GM19438 (cell line): ENCODE results near the gene TBXA2R.
"Not testable (repeated sequence)": the region's sequence is repeated elsewhere in the genome, so short reads cannot be mapped to it uniquely, and the experiment has no call there.

Experiments used
- ATAC-seq: cut with Tn5 transposase; IDR thresholded peaks from one replicate; pipeline ENCODE4 v1.9.1; 2021; ENCODE audit warnings: low read depth; ENCODE audit not compliant: unreplicated experiment

TBXA2R gene

GRCh38 chr19:3585301-3586126, 21.2 kb downstream of the TBXA2R start, which contains the start of gene GIPC3:
Gene GIPC3, plus strand, starts transcription at chr19:3585478. Its CDS starts 120 bp downstream, at chr19:3585598.
- no peak for ATAC-seq

- ATAC-seq = not testable (repeated sequence)
Measured at GRCh38 chr19:3584036-3584802, 22.5 kb downstream of the TBXA2R start.

GRCh38 chr19:3581792-3582191, 24.9 kb downstream of the TBXA2R start:
- ATAC-seq = not testable (repeated sequence)

GRCh38 chr19:3580156-3580934, 26.3 kb downstream of the TBXA2R start:
- ATAC-seq = no peak

GRCh38 chr19:3578390-3578789, 28.3 kb downstream of the TBXA2R start:
- no peak for ATAC-seq

- ATAC-seq = no peak
Measured at GRCh38 chr19:3577723-3578344, 28.8 kb downstream of the TBXA2R start.

- no peak for ATAC-seq
Measured at GRCh38 chr19:3576696-3577443, 29.8 kb downstream of the TBXA2R start.

GRCh38 chr19:3575949-3576673, 30.6 kb downstream of the TBXA2R start:
- no peak for ATAC-seq

GRCh38 chr19:3575260-3575741, 31.4 kb downstream of the TBXA2R start:
- ATAC-seq = no peak

- ATAC-seq = no peak
Measured at GRCh38 chr19:3573858-3574637, 32.6 kb downstream of the TBXA2R start.

- peak; percentile 3 for ATAC-seq
Measured at GRCh38 chr19:3573162-3573857, 33.4 kb downstream of the TBXA2R start.

- ATAC-seq = no peak
Measured at GRCh38 chr19:3572855-3573161, 33.9 kb downstream of the TBXA2R start, which contains the start of gene HMG20B. Gene HMG20B, plus strand, starts transcription at chr19:3572944. Its CDS starts 366 bp downstream, at chr19:3573310.

GRCh38 chr19:3572132-3572854, 34.4 kb downstream of the TBXA2R start:
- ATAC-seq = peak; percentile 81

GRCh38 chr19:3570606-3571011, 36.1 kb downstream of the TBXA2R start:
- no peak for ATAC-seq

- ATAC-seq = not testable (repeated sequence)
Measured at GRCh38 chr19:3570042-3570441, 36.6 kb downstream of the TBXA2R start.

GRCh38 chr19:3565139-3565538, 41.5 kb downstream of the TBXA2R start:
- ATAC-seq = no peak
